Stimulated activated CD4-positive, alpha-beta T cell treated with anti-CD3 and anti-CD28 coated beads, Interleukin-2, amount 100 ng/mL, for 48 hours (primary cell): ENCODE results near the gene HTRA3.

Experiments used
- DNase-seq, 2 donors: peaks; one replicate each; pipeline ENCODE4 v3.0.0-alpha.2; 2020

HTRA3 gene

GRCh38 chr4:8235224-8235623 lies 34.3 kb upstream of the HTRA3 start:
- DNase-seq = no peak

- no peak for DNase-seq
These were observed 33.9 kb upstream of the HTRA3 start for GRCh38 chr4:8235686-8236085.

GRCh38 chr4:8236106-8236919 lies 33.2 kb upstream of the HTRA3 start:
- DNase-seq = no peak

GRCh38 chr4:8236920-8237195 lies 32.7 kb upstream of the HTRA3 start:
- no peak for DNase-seq

GRCh38 chr4:8237256-8237989 lies 32.1 kb upstream of the HTRA3 start:
- DNase-seq = no peak

DNA sequence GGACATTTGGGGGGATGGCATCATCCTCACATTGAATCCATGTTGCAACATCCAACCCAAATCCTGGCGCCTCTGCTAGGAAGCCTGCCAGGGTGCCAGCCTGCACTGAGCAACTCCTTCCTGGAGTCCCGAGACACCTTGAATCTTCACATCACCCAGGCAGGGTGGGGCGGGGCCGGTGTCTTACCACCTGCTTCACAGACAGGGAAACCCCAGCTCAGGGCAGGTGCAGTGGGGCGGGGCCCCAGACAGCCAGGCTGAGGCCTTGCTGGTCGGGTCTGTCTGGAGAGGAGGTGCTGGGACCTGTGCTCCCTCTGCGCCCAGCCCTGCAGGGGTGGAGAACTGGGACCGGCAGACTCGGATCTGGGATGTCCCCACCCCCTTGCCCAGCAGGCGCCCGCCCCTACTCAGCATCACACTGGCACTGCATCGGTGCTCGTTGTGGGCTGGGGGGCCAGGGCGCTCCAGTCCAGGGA lies 31.5 kb upstream of the HTRA3 start:
- DNase-seq = no peak

GRCh38 chr4:8238515-8239053 lies 31.0 kb upstream of the HTRA3 start:
- DNase-seq = no peak

DNA sequence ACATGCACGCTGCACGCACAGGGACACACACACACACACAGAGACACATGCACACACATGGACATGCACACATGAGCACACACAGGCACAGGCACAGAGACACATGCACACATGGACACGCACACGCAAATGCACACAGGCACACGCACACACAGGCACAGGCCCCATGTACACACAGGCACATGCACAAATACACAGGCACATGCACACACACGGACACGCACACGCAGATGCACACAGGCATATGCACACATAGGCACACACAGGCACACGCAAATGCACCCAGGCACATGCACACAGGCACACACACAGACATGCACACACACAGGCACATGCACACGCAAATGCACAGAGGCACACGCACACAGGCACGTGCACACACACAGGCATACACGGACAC lies 30.3 kb upstream of the HTRA3 start:
- DNase-seq = no peak

DNA sequence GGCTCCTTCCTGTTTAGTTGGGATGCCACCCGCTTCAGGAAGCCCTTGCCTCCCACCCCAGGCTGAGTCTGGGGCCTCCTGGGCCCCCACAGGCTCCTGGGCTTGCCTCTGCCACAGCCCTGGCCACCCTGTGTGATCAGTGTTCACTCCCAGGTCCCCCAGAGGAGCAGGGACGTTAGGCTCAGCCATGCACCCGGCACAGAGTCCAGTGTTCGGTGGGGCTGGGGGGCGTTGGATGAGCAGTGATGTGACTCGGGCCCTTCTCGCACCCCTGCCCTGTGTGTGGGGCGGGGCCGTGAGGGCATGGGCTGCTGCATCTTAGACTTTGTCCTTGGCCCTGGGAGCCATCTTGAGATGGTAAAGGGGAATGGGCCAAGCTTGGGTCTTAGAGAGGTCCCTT lies 29.9 kb upstream of the HTRA3 start:
- DNase-seq = no peak

DNA sequence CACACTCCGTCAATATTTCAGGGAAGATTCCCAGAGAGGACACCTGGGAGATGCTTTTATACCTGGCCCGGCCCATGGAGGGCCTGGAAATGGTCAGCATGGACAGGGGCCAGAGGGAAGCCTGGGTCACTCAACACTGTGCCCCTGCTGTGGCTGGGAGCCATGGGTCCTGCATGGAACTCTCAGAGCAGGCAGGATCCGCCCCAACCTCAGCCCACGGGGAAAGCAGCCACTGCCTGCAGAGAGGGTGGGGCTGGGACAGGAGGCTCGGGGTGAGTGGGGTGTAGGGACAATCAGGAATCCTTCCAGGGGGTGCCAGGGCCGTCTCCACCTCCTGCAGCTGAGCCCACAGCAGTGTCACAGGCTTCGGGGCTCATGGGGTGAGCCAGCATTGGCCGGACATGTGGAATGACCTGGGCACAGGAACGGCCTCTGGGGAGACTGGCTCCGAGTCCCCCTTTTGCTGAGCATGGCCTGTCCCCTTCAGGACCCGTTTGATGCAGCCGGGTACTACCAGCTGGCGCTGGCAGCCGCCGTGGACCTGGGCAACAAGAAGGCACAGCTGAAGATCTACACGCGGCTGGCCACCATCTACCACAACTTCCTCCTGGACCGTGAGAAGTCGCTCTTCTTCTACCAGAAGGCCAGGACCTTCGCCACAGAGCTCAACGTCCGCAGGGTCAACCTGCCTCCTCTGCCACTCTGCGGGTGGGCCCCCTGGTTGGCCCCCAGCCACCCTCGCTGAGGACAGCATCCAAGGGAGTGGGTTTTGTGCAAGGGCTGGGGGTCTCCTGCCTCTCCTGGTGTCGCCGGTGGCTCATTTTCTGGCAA lies 29.1 kb upstream of the HTRA3 start:
- no peak for DNase-seq

DNA sequence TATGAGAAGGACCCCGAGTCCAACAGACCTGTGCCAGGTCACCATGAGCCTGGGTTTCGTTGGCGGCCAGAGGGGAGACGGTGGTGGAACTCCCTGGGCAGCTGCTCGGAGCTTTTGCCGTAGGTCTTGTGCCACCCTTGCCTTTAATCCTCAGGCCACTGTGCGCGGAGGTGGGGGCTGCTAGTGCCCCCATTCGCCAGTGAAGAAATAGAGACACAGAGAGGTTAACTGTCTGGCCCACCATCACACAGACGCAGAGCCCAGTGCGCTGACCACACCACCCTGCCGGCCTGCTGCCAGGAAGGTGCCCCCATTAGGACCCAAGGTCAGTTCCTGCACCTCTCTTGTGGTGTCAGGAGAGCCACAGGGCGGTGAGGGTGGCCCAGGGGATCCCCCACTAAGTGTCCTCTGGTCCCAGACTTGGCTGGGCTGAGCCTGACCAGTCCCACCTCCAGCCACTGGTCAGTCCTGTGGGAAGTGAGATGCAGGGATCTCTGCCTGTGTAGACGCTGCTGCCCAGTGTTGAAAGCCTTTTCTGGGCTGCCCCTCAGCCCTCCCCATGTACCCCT lies 28.3 kb upstream of the HTRA3 start:
- no peak for DNase-seq

- peak; percentile 87 to 93 for DNase-seq
These were observed 27.5 kb upstream of the HTRA3 start for GRCh38 chr4:8241895-8242696.

DNA sequence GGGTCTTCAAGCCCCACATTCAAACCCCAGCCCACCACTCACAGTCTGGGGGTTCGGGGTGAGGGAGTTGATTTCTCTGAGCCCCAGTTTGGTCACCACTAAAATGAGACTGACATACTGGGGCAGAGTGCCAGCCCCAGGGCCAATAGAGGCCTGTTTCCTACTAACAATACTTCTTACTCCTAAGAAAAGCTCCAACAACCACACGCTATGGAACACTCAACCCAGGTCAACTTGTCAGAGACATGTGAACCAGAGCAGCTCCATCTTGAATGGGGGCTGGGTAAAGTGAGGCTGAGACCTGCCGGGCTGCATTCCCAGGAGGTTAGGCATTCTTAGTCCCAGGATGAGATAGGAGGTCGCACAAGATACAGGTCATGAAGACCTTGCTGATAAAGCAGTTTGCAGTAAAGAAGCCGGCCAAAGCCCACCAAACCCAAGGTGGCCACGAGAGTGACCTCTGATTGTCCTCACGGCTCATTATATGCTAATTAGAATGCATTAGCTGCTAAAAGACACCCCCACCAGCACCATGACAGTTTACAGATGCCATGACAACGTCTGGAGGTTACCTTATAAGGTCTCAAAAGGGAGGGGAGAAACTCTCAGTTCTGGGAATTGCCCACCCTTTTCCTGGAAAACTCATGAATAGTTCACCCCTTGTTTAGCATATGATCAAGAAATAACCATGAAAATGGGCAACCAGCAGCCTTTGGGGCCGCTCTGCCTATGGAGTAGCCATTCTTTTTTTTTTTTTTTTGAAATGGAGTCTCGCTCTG lies 26.6 kb upstream of the HTRA3 start:
- DNase-seq = no peak

DNA sequence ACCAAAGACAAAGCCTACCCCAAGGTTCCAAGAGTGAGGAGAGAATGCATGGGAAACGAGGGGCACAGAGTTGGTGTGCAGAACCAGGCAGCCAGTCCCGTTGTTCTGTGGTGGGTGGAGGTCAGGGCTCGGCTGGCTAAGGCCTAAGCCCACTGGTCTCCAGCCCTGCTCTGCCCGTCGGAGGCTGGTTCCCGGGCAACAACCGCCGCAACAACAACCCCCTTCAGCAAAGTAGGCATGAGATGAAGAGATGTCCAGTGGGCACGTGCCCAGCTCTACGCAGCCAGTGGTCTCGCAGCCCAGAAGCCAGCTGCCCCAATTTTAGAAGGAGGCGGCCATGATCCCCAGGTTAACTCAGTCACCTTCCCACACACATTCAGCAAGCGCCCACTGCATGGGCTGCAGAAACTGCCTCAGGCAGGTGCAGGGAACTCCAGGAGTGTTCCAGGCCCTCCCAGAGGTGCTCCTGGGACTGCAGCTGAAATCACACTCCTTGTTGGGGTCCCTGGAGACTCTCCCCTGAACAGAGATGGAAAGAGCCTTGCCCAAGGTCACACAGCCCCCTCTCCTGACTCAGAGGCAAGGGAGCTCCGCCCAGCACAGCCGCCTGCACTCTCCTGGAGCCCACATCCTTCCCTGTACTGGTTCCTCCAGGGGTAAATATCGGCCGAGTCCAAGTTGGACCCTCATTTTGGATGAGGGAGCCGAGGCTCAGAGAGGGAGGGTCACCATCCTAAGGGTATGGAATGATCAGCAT lies 25.4 kb upstream of the HTRA3 start:
- no peak for DNase-seq

- DNase-seq = no peak
These were observed 24.6 kb upstream of the HTRA3 start for GRCh38 chr4:8244931-8245460.

- no peak for DNase-seq
These were observed 23.4 kb upstream of the HTRA3 start for GRCh38 chr4:8245884-8246833.

DNA sequence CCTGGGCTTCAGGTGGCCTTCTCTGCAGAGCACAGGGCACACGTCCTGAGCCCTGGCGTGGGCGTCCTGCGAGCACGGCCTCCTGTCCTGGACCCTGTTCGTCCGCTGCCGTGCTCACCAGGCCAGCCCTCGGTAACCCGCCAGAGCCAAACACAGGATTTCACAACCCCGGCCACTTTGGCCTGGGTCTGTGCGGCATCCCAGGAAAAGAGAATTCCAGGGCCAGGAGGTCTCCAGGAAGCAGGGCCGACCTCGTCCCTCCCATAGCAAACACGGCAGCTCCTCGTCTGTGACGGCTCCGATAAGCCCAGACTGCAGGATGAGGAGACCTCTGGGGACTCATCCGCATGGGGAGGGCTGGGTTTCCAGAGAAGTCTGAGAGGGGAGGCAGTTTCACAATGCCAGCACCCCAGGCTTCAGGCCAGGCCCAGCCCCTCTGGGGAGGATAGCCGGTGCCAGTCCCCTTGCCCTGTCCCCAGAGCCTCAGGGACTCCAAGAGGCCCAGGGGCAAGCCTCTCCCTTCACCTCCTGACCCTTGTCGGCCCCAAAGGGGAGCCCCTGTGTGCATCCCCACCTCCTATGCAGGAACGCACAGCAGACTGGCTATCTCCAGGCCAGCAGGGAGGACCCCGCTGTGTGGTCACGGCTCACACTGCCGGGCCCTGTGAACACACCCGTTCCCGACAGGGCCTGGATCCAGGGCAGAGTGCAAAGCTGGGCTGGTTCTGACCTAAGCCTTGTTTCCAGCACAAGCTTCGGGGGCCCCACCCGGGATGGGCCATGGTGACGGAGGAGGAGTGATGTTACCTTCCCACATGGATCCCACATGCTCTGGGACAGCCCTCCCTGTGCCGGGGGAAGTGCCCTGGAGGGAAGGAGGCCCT lies 22.3 kb upstream of the HTRA3 start:
- DNase-seq = no peak

DNA sequence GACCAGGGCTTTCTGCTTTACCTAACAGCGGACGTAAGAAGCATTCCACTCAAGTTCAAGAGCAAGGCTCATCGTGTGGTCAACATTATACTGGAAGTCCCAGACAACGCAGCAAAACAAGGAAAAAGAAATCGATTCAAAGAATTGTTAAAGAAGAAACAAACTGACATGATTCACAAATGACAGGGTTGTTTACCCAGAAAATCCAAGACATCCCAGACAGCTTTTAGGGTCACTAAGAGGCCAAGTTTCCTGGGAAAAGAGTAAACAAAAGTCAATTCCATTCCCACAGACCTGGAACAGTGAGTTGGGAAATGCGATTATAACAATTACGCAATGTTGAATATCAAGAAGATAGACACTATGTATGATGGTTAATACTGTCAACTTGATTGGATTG lies 21.5 kb upstream of the HTRA3 start:
- DNase-seq = no peak
